Stimulated activated CD4-positive, alpha-beta T cell treated with anti-CD3 and anti-CD28 coated beads, Interleukin-12 subunit alpha, Interleukin-12 subunit beta, amount 100 ng/mL, for 4 hours (primary cell): ENCODE results near the gene PPP1R14C.

Experiments used
- DNase-seq: peaks from one replicate; pipeline ENCODE4 v3.0.0-alpha.2; 2020

PPP1R14C gene

GRCh38 chr6:150252714-150253444 lies 110.0 kb downstream of the PPP1R14C start:
- no peak for DNase-seq

GRCh38 chr6:150253489-150253888 lies 110.6 kb downstream of the PPP1R14C start:
- DNase-seq: no peak

- no peak for DNase-seq
Measured at GRCh38 chr6:150254770-150255169, 111.9 kb downstream of the PPP1R14C start.

- DNase-seq: no peak
Measured at GRCh38 chr6:150255840-150256239, 113.0 kb downstream of the PPP1R14C start.

GRCh38 chr6:150256618-150257272 lies 113.9 kb downstream of the PPP1R14C start:
- DNase-seq: no peak

- DNase-seq: no peak
Measured at GRCh38 chr6:150258381-150258780, 115.5 kb downstream of the PPP1R14C start.

- no peak for DNase-seq
Measured at GRCh38 chr6:150260931-150261330, 118.1 kb downstream of the PPP1R14C start.

GRCh38 chr6:150261997-150262697 lies 119.3 kb downstream of the PPP1R14C start:
- no peak for DNase-seq

- no peak for DNase-seq
Measured at GRCh38 chr6:150263765-150264404, 121.0 kb downstream of the PPP1R14C start.

GRCh38 chr6:150266309-150266708 lies 123.5 kb downstream of the PPP1R14C start:
- DNase-seq: no peak

- no peak for DNase-seq
Measured at GRCh38 chr6:150266963-150267685, 124.3 kb downstream of the PPP1R14C start.

- no peak for DNase-seq
Measured at GRCh38 chr6:150267686-150268561, 125.1 kb downstream of the PPP1R14C start.

- no peak for DNase-seq
Measured at GRCh38 chr6:150269130-150269856, 126.4 kb downstream of the PPP1R14C start.

GRCh38 chr6:150269857-150270223 lies 127.0 kb downstream of the PPP1R14C start:
- no peak for DNase-seq

GRCh38 chr6:150270330-150271052 lies 127.6 kb downstream of the PPP1R14C start:
- DNase-seq: no peak

GRCh38 chr6:150271172-150271500 lies 128.3 kb downstream of the PPP1R14C start:
- DNase-seq: no peak

GRCh38 chr6:150271501-150272263 lies 128.8 kb downstream of the PPP1R14C start:
- DNase-seq: no peak

- no peak for DNase-seq
Measured at GRCh38 chr6:150272264-150272975, 129.6 kb downstream of the PPP1R14C start.

GRCh38 chr6:150272976-150273315 lies 130.1 kb downstream of the PPP1R14C start:
- no peak for DNase-seq
